Inflammatory macrophage (primary cell): ENCODE data around the gene OR4M1.
"Not testable (repeated sequence)": the region's sequence is repeated elsewhere in the genome, so short reads cannot be mapped to it uniquely, and the experiment has no call there.

ENCODE experiments used
- DNase-seq, 2 donors: peaks; one replicate each; pipeline ENCODE4 v3.0.0-alpha.2; 2020 to 2022

The OR4M1 gene

DNA sequence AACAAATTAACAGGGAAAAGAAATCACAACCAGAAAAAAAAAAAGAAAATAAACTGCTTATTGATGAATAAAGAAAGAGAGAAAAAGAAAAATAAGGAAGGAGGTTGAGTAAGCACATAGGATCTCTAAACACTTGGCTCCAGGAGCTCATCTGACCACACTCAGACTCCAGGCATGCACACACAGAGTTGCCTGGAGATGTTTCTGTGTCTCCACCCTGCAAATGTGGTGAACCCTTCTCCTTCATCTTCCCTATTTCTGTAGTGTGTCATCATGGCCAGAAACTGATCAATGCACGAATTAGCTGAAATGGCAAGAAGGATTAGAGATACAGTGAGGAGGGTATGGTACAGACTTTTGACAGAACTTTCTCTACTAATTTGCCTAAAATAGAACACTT is 50.5 kb downstream of the OR4M1 start:
- no peak for DNase-seq

DNA sequence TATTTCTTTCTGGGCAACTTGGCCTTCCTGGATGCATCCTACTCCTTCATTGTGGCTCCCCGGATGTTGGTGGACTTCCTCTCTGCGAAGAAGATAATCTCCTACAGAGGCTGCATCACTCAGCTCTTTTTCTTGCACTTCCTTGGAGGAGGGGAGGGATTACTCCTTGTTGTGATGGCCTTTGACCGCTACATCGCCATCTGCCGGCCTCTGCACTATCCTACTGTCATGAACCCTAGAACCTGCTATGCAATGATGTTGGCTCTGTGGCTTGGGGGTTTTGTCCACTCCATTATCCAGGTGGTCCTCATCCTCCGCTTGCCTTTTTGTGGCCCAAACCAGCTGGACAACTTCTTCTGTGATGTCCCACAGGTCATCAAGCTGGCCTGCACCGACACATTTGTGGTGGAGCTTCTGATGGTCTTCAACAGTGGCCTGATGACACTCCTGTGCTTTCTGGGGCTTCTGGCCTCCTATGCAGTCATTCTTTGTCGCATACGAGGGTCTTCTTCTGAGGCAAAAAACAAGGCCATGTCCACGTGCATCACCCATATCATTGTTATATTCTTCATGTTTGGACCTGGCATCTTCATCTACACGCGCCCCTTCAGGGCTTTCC is 54.4 kb downstream of the OR4M1 start:
- DNase-seq: not testable (repeated sequence)

DNA sequence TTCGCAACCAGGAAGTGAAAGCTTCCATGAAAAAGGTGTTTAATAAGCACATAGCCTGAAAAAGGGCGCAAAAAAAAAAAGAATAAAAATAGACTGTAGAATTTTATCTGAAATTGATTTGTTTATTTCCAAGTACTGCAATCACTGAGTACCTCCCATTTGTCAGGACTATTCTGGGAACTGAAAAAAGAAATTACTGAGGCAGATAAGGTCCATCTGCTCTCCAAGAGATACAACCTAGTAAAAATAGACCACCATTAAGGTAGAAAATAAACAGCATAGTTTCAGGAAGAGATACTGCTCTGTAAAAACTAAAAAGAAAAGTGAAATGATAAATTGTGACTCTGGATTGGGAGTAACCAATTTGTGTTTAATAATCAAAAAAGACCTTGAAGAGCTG is 55.0 kb downstream of the OR4M1 start:
- no peak for DNase-seq
